KOPT-K1 (cell line): Measurements from ENCODE around the gene OR52H1.

Experiments
- H3K27ac ChIP-seq: fragments of 200-600 bp; sonication (generic); 2 replicates; pipeline ENCODE4 v1.5.1; 2016; ENCODE audit warnings: antibody characterized with exemption, mild to moderate bottlenecking, low read depth, low read length; ENCODE audit not compliant: poor library complexity, severe bottlenecking
- H3K36me3 ChIP-seq: fragments of 200-600 bp; sonication (generic); 2 replicates; pipeline ENCODE4 v1.5.1; 2017; ENCODE audit warnings: antibody characterized with exemption, mild to moderate bottlenecking, low read length, moderate library complexity; ENCODE audit not compliant: insufficient read depth
- H3K9me3 ChIP-seq: fragments of 200-600 bp; sonication (generic); 2 replicates; pipeline ENCODE4 v1.5.1; 2017; ENCODE audit warnings: antibody characterized with exemption, low read length, mild to moderate bottlenecking; ENCODE audit not compliant: insufficient read depth, poor library complexity, severe bottlenecking

OR52H1 gene

GRCh38 chr11:5556596-5557188 is 8.4 kb upstream of the OR52H1 start:
- H3K9me3 ChIP-seq = no peaks in the 10 kb centered on the region
- H3K27ac ChIP-seq = no peak overlapping the region
- H3K36me3 ChIP-seq = no peaks in the 10 kb centered on the region

GRCh38 chr11:5553343-5553742 is 5.0 kb upstream of the OR52H1 start:
- Histone ChIP-seq H3K9me3 (no peaks in the 10 kb centered on the region), H3K27ac (no peak overlapping the region)

GRCh38 chr11:5550440-5551095 is 2.2 kb upstream of the OR52H1 start:
- Histone ChIP-seq H3K9me3 (no peaks in the 10 kb centered on the region), H3K36me3 (no peaks in the 10 kb centered on the region), H3K27ac (no peak overlapping the region)

More at GRCh38 chr11:5553343-5553742, 5.0 kb upstream of the OR52H1 start:
- no peaks in the 10 kb centered on the region for H3K36me3 ChIP-seq

GRCh38 chr11:5547982-5548381 is 358 bp downstream of the OR52H1 start:
- Histone ChIP-seq H3K36me3 (no peaks in the 10 kb centered on the region), H3K9me3 (no peaks in the 10 kb centered on the region), H3K27ac (no peak overlapping the region)

GRCh38 chr11:5546457-5546856 is 1.9 kb downstream of the OR52H1 start:
- Histone ChIP-seq H3K36me3 (no peaks in the 10 kb centered on the region), H3K27ac (no peak overlapping the region), H3K9me3 (no peaks in the 10 kb centered on the region)

GRCh38 chr11:5541427-5541826 is 6.9 kb downstream of the OR52H1 start:
- Histone ChIP-seq H3K27ac (no peak overlapping the region), H3K9me3 (no peaks in the 10 kb centered on the region), H3K36me3 (no peaks in the 10 kb centered on the region)

DNA sequence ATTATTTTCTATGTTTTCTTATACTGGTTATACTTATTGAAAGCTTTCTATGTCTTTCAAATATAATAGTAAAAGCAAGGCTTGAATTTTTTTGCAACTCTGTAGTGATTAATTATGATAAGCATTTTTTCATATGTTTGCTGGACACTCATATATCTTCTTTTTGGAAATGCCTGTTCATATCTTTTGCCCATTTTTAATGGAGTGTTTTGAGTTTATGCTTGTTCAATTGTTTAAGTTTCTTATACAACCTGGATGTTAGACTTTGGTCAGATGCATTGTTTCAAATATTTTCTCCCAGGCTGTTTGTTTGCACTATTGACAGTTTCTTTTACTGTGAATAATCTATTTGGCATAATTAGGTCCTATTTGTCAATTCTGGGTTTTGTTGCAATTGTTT is 11.9 kb downstream of the OR52H1 start:
- H3K27ac ChIP-seq = no peak overlapping the region
- H3K9me3 ChIP-seq = no peaks in the 10 kb centered on the region

DNA sequence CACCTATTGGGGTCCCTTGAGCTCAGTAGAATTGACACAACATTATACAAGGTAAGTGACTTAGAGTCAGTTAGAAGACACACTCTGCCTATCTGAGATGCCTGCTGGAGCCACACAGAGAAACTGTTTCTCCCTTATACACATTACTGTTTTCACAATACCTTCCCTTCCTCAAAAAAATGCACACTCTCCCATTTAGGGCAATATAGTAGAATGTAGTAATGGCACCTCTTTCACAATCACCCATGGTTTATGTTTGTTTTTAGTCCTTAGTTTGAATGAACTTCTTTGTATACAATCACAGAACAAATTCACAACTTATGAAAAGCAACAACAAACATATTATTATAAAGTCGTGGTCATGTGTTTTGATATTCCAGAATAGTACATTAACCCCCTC is 14.3 kb downstream of the OR52H1 start:
- Histone ChIP-seq H3K36me3 (no peaks in the 10 kb centered on the region), H3K9me3 (no peaks in the 10 kb centered on the region), H3K27ac (no peak overlapping the region)

More for the DNA sequence above, 11.9 kb downstream of the OR52H1 start:
- no peaks in the 10 kb centered on the region for H3K36me3 ChIP-seq

DNA sequence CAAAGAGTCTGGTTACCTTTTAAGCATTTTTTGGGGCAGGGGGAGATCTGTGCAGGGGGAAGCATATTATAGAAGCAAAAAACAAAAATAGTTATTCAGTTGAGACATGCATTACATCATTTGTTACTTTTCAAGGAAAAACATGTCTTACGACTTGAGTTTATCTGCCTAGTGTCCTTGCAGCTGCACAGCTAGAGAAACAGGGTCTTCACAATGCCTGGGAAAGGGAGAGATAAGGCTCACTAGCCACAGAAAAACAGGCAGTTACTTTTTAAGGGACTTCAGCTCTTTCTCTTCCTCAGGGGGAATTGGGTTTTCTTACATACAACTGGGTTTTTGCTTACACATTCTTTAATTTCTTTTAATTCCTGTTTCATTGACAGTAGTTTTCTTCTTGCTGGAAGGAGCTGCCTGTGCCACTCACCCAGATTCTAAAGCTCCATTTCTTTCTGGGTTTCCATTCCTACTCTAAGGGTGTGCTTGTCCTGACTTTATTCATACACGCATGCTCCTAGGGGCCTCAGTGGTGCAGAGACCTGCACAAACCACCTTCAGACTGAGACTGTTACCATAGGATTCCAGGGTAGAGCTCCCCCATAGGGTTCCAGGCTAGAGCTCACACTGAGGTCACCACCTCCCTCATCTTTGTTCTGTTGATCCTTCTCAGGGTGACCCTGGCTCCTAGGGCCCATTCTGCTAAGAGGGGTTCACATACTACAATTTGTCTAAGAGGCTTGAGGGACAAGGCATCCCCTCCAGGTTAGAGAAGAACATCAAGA is 17.1 kb downstream of the OR52H1 start:
- no peaks in the 10 kb centered on the region for H3K9me3 ChIP-seq
- no peaks in the 10 kb centered on the region for H3K36me3 ChIP-seq
- H3K27ac ChIP-seq = no peak overlapping the region

DNA sequence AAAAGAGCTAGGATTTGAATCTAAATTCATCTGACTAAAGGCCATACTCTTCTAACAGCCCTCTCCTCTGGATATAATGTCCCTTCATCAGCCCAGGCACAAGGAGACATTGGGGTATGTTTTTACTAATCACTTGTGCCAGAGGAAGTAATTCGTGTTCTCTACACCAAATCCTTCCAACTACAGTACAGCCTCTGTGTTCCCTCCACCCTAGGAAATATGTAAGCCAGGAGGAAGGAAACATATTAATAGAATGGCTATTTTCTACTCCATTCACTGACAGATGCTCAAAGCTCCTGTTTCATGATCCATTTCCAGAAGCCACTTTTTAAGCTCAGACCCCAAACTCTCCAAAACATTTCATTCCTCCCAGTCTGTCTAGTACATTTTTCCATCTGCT is 19.8 kb downstream of the OR52H1 start:
- H3K9me3 ChIP-seq = no peaks in the 10 kb centered on the region
- no peak overlapping the region for H3K27ac ChIP-seq
- H3K36me3 ChIP-seq = no peaks in the 10 kb centered on the region

DNA sequence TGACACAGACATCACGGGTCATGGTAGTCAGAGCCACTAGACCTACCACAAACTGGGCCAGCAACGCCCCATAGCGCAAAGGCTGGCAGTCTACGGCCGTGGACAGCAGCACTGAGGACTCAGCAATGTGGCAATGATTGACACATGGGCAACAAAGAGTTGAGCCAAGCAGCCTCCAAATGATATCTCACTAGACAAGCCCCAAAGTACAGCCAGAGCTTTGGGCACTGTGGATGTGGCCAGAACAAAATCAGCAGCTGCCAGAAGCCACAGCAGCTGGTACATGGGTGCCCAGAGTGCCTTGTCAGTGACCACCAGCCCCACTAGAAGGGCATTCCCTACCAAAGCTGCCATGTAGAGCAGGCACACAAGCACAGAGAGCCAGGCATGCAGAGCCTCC is 20.6 kb downstream of the OR52H1 start:
- Histone ChIP-seq H3K27ac (no peak overlapping the region), H3K9me3 (no peaks in the 10 kb centered on the region), H3K36me3 (no peaks in the 10 kb centered on the region)

GRCh38 chr11:5524756-5525155 is 23.6 kb downstream of the OR52H1 start:
- no peaks in the 10 kb centered on the region for H3K9me3 ChIP-seq
- no peaks in the 10 kb centered on the region for H3K36me3 ChIP-seq
- H3K27ac ChIP-seq = no peak overlapping the region

- H3K27ac ChIP-seq = no peak overlapping the region
- H3K36me3 ChIP-seq = no peaks in the 10 kb centered on the region
- no peaks in the 10 kb centered on the region for H3K9me3 ChIP-seq
Measured at GRCh38 chr11:5522308-5522707, 26.0 kb downstream of the OR52H1 start.

GRCh38 chr11:5521540-5521939 is 26.8 kb downstream of the OR52H1 start:
- Histone ChIP-seq H3K9me3 (no peaks in the 10 kb centered on the region), H3K36me3 (no peaks in the 10 kb centered on the region), H3K27ac (no peak overlapping the region)

DNA sequence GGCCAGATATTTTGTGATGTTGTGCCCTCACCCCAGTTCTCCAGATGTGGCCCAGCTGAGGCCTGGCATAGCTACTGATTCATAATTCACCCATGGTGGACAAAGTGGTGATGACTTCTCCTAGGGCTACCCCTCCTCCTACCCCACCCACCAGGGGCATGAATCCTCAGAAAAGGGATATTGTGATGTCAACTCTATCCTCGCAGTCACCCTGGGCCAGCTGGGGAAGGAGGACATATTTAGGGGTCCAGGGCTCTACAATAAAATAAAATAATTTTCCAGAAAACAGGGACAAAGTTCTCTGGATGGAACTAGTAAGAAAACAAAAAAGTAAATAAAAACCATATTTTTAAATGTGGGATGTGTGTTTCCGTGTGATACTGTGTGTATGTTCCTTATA is 31.7 kb downstream of the OR52H1 start, which contains the start of gene UBQLNL:
TSS of gene UBQLNL (minus strand) at position 101 of the 400 bp plus-strand sequence. CDS start 258 bp downstream, outside the sequence.
- no peaks in the 10 kb centered on the region for H3K9me3 ChIP-seq
- H3K27ac ChIP-seq = no peak within 1 kb of the TSS
- H3K36me3 ChIP-seq = no peaks in the 10 kb centered on the region
